DMS114 treated with DMSO at 0.1 percent for 48 hours (cell line): ENCODE results near the gene BASP1.
"Not testable (repeated sequence)": the region's sequence is repeated elsewhere in the genome, so short reads cannot be mapped to it uniquely, and the experiment has no call there.

Experiments used
- DNase-seq: peaks from one replicate; lab custom pipeline; 2025; ENCODE audit not compliant: unreplicated experiment; lab: John Stamatoyannopoulos, UW

The BASP1 gene

GRCh38 chr5:17315710-17316221 lies 98.3 kb downstream of the BASP1 start:
- DNase-seq, result no peak

- DNase-seq, result no peak
Observed at GRCh38 chr5:17316970-17317459, 99.6 kb downstream of the BASP1 start.

- no peak for DNase-seq
Observed at GRCh38 chr5:17317473-17317872, 100.0 kb downstream of the BASP1 start.

GRCh38 chr5:17319095-17319494 lies 101.7 kb downstream of the BASP1 start:
- DNase-seq, result not testable (repeated sequence)

DNA sequence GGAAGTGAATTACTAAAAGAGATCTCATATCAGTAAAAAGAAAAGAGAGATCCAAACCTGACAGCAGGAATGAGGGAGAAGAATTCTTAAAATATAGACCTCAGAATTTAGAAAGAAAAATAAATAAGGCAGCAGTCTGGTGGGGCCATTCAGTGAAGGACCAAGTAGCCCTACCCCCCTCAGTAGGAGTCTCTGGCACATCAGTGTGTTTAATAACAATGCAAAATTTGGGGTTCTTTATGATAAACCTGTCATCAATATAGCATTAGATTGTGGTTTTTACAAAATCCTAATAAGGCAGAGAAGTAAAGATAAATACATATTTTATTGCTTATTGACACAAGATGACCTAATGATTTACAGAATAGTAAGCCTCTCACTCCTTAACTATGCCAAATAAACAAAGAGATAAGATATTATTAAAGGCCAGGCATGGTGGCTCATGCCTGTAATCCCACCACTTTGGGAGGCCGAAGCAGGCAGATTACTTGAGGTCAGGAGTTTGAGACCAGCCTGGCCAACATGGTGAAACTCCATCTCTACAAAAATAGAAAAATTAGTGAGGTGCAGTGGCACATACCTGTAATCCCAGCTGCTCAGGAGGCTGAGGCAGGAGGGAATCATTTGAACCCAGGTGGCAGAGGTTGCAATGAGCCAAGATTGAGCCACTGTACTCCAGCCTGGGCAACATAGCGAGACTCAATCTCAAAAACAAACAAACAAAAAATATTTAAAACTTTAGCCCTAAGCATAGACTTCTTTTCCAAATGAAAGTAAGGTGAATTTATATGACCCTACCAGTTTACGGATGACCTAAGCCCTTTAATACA lies 108.6 kb downstream of the BASP1 start:
- no peak for DNase-seq
